PC-9 (cell line): Measurements from ENCODE around the gene PLXNA1. TPM values are rescaled to one million over a fixed set of nuclear protein-coding genes. Genes with fewer than 3 reads are reported as not detected.

Experiments used
- BruUV-seq: library from RNA; stranded (reverse); fragments of 400-500 nt; replicated peaks from 2 replicates; lab custom pipeline; 2021; lab: Mats Ljungman, UMichigan
- CTCF ChIA-PET: fragments of 300-600 bp; sonication (Branson Sonifier 250); formaldehyde crosslinking; loops from one replicate; lab custom pipeline; 2022; ENCODE audit warnings: antibody characterized with exemption; lab: Charles Lee
- POLR2A ChIA-PET: fragments of 300-600 bp; sonication (Branson Sonifier 250); formaldehyde crosslinking; loops from one replicate; lab custom pipeline; 2022; ENCODE audit warnings: antibody characterized with exemption; ENCODE audit not compliant: unreplicated experiment; lab: Charles Lee
- DNase-seq, 2 experiments: peaks; one replicate each; pipeline versions ENCODE4 v3.0.0 to v3.0.0-alpha.2; 2015 to 2022; ENCODE audit warnings: mixed read lengths in 1 of 2
- H2AFZ ChIP-seq: fragments of 200-600 bp; sonication (generic); 2 replicates; pipeline ENCODE4 v1.8.1; 2017; ENCODE audit warnings: antibody characterized with exemption
- H3F3A ChIP-seq: fragments of 200-600 bp; sonication (generic); 2 replicates; pipeline ENCODE4 v1.8.1; 2017; ENCODE audit warnings: antibody characterized with exemption, mild to moderate bottlenecking, low read depth; ENCODE audit not compliant: insufficient read depth
- H3K27ac ChIP-seq: fragments of 200-600 bp; sonication (generic); 2 replicates; pipeline ENCODE4 v1.6.1; 2016; ENCODE audit warnings: mixed run types
- H3K27me3 ChIP-seq: fragments of 200-600 bp; sonication (generic); 2 replicates; pipeline ENCODE4 v1.6.1; 2016; ENCODE audit warnings: low read depth, mixed run types; ENCODE audit not compliant: insufficient read depth
- H3K36me3 ChIP-seq: fragments of 200-600 bp; sonication (generic); 2 replicates; pipeline ENCODE4 v1.6.1; 2016; ENCODE audit warnings: low read depth, mixed run types
- H3K4me1 ChIP-seq: fragments of 200-600 bp; sonication (generic); replicated peaks from 2 replicates; pipeline ENCODE4 v1.6.1; 2016; ENCODE audit warnings: mixed run types; ENCODE audit not compliant: insufficient read depth
- H3K4me2 ChIP-seq: fragments of 200-600 bp; sonication (generic); 2 replicates; pipeline ENCODE4 v1.6.1; 2017; ENCODE audit warnings: mixed run types
- H3K4me3 ChIP-seq: fragments of 200-600 bp; sonication (generic); 2 replicates; pipeline ENCODE4 v1.6.1; 2016; ENCODE audit warnings: mixed run types
- H3K79me2 ChIP-seq: fragments of 200-600 bp; sonication (generic); 2 replicates; pipeline ENCODE4 v1.6.1; 2017; ENCODE audit warnings: low read depth, mixed run types
- H3K9me2 ChIP-seq: fragments of 200-600 bp; sonication (generic); 2 replicates; pipeline ENCODE4 v1.8.1; 2017; ENCODE audit warnings: mild to moderate bottlenecking; ENCODE audit not compliant: insufficient read depth
- H3K9me3 ChIP-seq: fragments of 200-600 bp; sonication (generic); 2 replicates; pipeline ENCODE4 v1.8.1; 2016; ENCODE audit warnings: low read depth; ENCODE audit not compliant: insufficient read depth
- H4K20me1 ChIP-seq: fragments of 200-600 bp; sonication (generic); 2 replicates; pipeline ENCODE4 v1.8.1; 2017; ENCODE audit not compliant: insufficient read depth
- CTCF ChIP-seq: fragments of 200-600 bp; sonication (generic); conservative IDR thresholded peaks from 2 replicates; pipeline ENCODE4 v1.6.1; 2017; ENCODE audit warnings: mixed run types, antibody characterized with exemption, mild to moderate bottlenecking, moderate library complexity
- EZH2 ChIP-seq: fragments of 200-600 bp; sonication (generic); IDR thresholded peaks from 2 replicates; pipeline ENCODE4 v1.8.0; 2017; ENCODE audit warnings: antibody characterized with exemption, low read depth
- intact Hi-C: fragments of 100-400 bp; cut with micrococcal nuclease; formaldehyde crosslinking; loops from one replicate; pipeline ENCODE4 v1.10.0; 2022; ENCODE audit not compliant: unreplicated experiment
- total RNA-seq: library from RNA; stranded (reverse); gene quantifications from 2 replicates; pipeline ENCODE4 v1.2.3, GENCODE V29; 2021

Gene PLXNA1
- total RNA-seq, 1 experiment from 2014 or later: 88.2 TPM

DNA sequence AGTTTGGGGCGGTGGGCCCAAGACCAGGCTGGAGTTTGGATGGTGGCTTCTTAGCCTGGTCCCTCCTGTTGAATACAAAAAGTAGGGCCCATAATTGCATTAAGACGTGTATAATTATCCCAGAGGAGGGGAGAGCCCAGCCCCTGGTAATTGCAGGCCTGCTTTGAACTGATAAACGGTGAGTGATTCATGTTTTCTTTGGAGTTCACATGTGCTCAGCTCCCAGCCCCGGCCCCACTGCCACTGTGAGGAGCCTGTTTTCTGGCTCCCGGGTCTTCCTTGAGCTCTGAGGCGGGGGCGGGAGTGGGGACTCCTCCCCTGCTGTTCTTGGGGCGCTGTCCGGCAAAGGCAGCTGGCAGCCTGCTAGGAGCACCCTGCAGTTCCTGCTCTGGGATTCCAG lies 3.1 kb downstream of the PLXNA1 start:
- TF ChIP-seq CTCF: no peak
- TF ChIP-seq EZH2: no peak
- no peaks in the 10 kb centered on the region for H3K9me2 ChIP-seq
- H3K79me2 ChIP-seq: peaks cover 57% of the 10 kb centered on the region
- H3F3A ChIP-seq: no peaks in the 10 kb centered on the region
- no peak overlapping the region for H2AFZ ChIP-seq
- H3K36me3 ChIP-seq: no peaks in the 10 kb centered on the region; the same call in 1 of the 2 replicates
- BruUV-seq: no TSS peak
- H3K4me3 ChIP-seq: no peak overlapping the region
- no peak for DNase-seq
- peaks cover 12% of the 10 kb centered on the region; the same call in 1 of the 2 replicates for H3K4me1 ChIP-seq
- ChIA-PET CTCF (interaction anchor here (0.6 kb wide), 2 partner anchors 306 to 702 kb away, joined by 6 to 15 read pairs; no protein-coding TSS in a partner anchor), POLR2A (interaction anchor here (0.5 to 0.6 kb wide), 2 partner anchors 233 to 880 kb away, joined by 3 to 6 read pairs; no protein-coding TSS in a partner anchor)
- intact Hi-C loops: loop anchor here (10.0 kb wide), 2 partner anchors 189 to 269 kb away; no protein-coding TSS in a partner anchor
- H3K4me2 ChIP-seq: no peak overlapping the region
- H4K20me1 ChIP-seq: peaks cover 67% of the 10 kb centered on the region
- no peak overlapping the region for H3K27ac ChIP-seq
- no peaks in the 10 kb centered on the region for H3K9me3 ChIP-seq
- no peaks in the 10 kb centered on the region for H3K27me3 ChIP-seq

- Histone ChIP-seq H3K4me3 (no peak overlapping the region), H3K36me3 (no peaks in the 10 kb centered on the region; the same call in 1 of the 2 replicates)
These were observed 4.2 kb downstream of the PLXNA1 start for GRCh38 chr3:126987129-126987528.

GRCh38 chr3:126987596-126987995 lies 4.7 kb downstream of the PLXNA1 start:
- H2AFZ ChIP-seq: no peak overlapping the region
- peaks cover 60% of the 10 kb centered on the region for H3K79me2 ChIP-seq
- H3K4me1 ChIP-seq: no peaks in the 10 kb centered on the region
- H3F3A ChIP-seq: no peaks in the 10 kb centered on the region
- no peaks in the 10 kb centered on the region; the same call in 1 of the 2 replicates for H3K36me3 ChIP-seq
- no peak overlapping the region for H3K27ac ChIP-seq
- H3K27me3 ChIP-seq: no peaks in the 10 kb centered on the region
- H4K20me1 ChIP-seq: peaks cover 79% of the 10 kb centered on the region
- no peak overlapping the region for H3K4me3 ChIP-seq
- no peak for DNase-seq
- no peaks in the 10 kb centered on the region for H3K9me2 ChIP-seq
- ChIA-PET POLR2A (no interaction called here), CTCF (no interaction called here)
- H3K9me3 ChIP-seq: no peaks in the 10 kb centered on the region
- BruUV-seq: no TSS peak
- no peak overlapping the region for H3K4me2 ChIP-seq
- intact Hi-C loops: loop anchor here (10.0 kb wide), 2 partner anchors 187 to 267 kb away; no protein-coding TSS in a partner anchor
- TF ChIP-seq EZH2 (no peak), CTCF (no peak)

More at GRCh38 chr3:126987129-126987528, 4.2 kb downstream of the PLXNA1 start:
- intact Hi-C loops: loop anchor here (10.0 kb wide), 2 partner anchors 188 to 268 kb away; no protein-coding TSS in a partner anchor
- peaks cover 1% of the 10 kb centered on the region; the same call in 1 of the 2 replicates for H3K4me1 ChIP-seq
- TF ChIP-seq EZH2 (no peak), CTCF (no peak)
- no peak overlapping the region for H3K4me2 ChIP-seq
- no peak overlapping the region for H2AFZ ChIP-seq
- H4K20me1 ChIP-seq: peaks cover 78% of the 10 kb centered on the region
- H3F3A ChIP-seq: no peaks in the 10 kb centered on the region
- POLR2A ChIA-PET: no interaction called here
- no TSS peak for BruUV-seq
- H3K27me3 ChIP-seq: no peaks in the 10 kb centered on the region
- peaks cover 57% of the 10 kb centered on the region for H3K79me2 ChIP-seq
- no peaks in the 10 kb centered on the region for H3K9me3 ChIP-seq
- DNase-seq: no peak
- CTCF ChIA-PET: no interaction called here
- H3K9me2 ChIP-seq: no peaks in the 10 kb centered on the region
- no peak overlapping the region for H3K27ac ChIP-seq
